ENCODE data around the gene FKBP6. TPM values are rescaled to one million over a fixed set of nuclear protein-coding genes. Genes with fewer than 3 reads are reported as not detected.
"Not testable (repeated sequence)": the region's sequence is repeated elsewhere in the genome, so short reads cannot be mapped to it uniquely, and the experiment has no call there.

Gene FKBP6
- total RNA-seq, 1 experiment from 2014 or later = not detected

DNA sequence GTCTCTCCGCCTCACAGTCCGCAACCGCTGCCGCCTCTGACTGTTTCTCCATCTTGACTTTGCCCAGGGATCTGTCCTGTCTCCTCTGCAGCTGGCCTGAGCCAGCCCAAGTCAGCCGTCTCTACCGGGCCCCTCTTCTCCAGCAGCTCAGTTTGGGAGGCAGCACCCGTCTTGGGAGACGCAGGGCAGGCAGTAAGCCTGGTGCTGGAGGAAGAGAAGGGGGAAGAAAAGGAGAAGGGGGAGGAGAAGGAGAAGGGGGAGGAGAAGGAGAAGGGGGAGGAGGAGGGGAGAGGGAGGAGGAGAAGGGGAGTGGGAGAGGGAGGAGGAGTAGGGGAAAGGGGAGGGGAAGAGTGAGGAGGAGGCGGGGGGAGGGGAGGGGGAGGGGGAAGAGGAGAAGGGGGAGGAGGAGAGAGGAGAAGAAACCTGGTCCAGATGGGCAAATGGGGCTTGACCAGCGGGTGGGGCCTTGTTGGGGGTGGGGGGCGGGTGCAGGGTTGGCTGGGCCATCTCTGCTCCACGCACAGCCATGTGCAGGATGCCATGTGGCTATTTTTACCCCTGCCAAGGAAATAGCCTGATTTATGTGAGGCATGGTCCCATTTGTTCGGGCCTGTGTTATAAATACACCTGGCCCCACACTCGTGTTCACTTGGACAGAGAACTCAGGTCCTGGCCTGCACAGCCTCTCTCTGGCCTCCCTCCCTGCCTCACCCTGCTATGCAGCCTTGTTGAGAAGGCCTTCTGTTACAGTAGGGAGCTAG is 69.7 kb downstream of the FKBP6 start:
- Histone ChIP-seq H2BK20ac (ENCODE audit: low read depth, low read length, poor library complexity, severe bottlenecking) (no peak overlapping the region), H3K79me1 (ENCODE audit: insufficient read depth, low read depth, low read length, poor library complexity, severe bottlenecking) (no peaks in the 10 kb centered on the region), H4K8ac (replicated peaks; ENCODE audit: insufficient read length, low read depth, low read length) (no peak overlapping the region), H3K23me2 (ENCODE audit: insufficient read length, low read depth, low read length, poor library complexity, severe bottlenecking) (peaks cover 5% of the 10 kb centered on the region), H3K23ac (ENCODE audit: insufficient read length, low read depth, low read length) (no peak overlapping the region), H4K91ac (ENCODE audit: insufficient read length, low read depth, low read length) (no peak overlapping the region), H3K27me3 (ENCODE audit: insufficient read depth, low read length) (no peaks in the 10 kb centered on the region), H3K14ac (ENCODE audit: insufficient read depth, low read length) (no peak overlapping the region), H3K79me2 (ENCODE audit: insufficient read depth, low read length) (no peaks in the 10 kb centered on the region), H4K20me1 (ENCODE audit: control insufficient read depth, insufficient read depth, insufficient read length) (no peaks in the 10 kb centered on the region), H3T11ph (ENCODE audit: low read length) (no peak overlapping the region), H2BK15ac (ENCODE audit: low read depth, low read length) (no peak overlapping the region), H2BK5ac (ENCODE audit: insufficient read length, low read length) (no peak overlapping the region), H3K9me3 (ENCODE audit: control insufficient read depth, low read depth, low read length) (no peaks in the 10 kb centered on the region), H3K18ac (ENCODE audit: insufficient read length, low read depth, low read length) (peak overlapping the region; percentile 50), H3K4me1 (ENCODE audit: insufficient read depth, low read length) (peaks cover 3% of the 10 kb centered on the region; the same call in 1 of the 2 replicates), H2BK120ac (ENCODE audit: low read depth, low read length, poor library complexity, severe bottlenecking) (no peak overlapping the region), H4K5ac (ENCODE audit: insufficient read length, low read depth, low read length) (no peak overlapping the region), H3K56ac (ENCODE audit: insufficient read length, low read depth, low read length) (no peak overlapping the region), H2AK5ac (ENCODE audit: insufficient read length, low read length) (no peak overlapping the region), H2AFZ (ENCODE audit: low read length) (peak overlapping the region; percentile 85), H3K9ac (ENCODE audit: extremely low read depth, insufficient read length, low read length) (peak overlapping the region; percentile 10), H3K4me2 (ENCODE audit: insufficient read depth, insufficient read length, low read length) (peak overlapping the region; percentile 72), H3K4ac (ENCODE audit: low read depth, low read length) (no peak overlapping the region), H3K27ac (ENCODE audit: insufficient read length, low read depth, low read length) (no peak overlapping the region), H2BK12ac (ENCODE audit: insufficient read length, low read depth, low read length) (no peak overlapping the region)
- no CpG with 5 or more reads among the region's 14 CpGs for WGBS (ENCODE audit: extremely low coverage, insufficient read length, low lambda C conversion rate)
- peak; percentile 74 for DNase-seq
- no peaks in the 10 kb centered on the region for H3K36me3 Mint-ChIP-seq (ENCODE audit: insufficient read depth in 1 of 3, low read depth in 3 of 3)
- peaks cover 11 to 27% of the 10 kb centered on the region in 2 experiments for H3K4me1 Mint-ChIP-seq
- H3K4me3 Mint-ChIP-seq = peak overlapping the region; percentile 69 to 81
- peaks cover 2% of the 10 kb centered on the region; the same call in 1 of the 2 replicates for H3K27me3 Mint-ChIP-seq (ENCODE audit: low read depth)
- peak overlapping the region; percentile 59 to 91 (median 81); a peak in 5 of 7 replicates for H3K27ac Mint-ChIP-seq
- H3K9me3 Mint-ChIP-seq = no peaks in the 10 kb centered on the region
- TF ChIP-seq, protein P1, sequence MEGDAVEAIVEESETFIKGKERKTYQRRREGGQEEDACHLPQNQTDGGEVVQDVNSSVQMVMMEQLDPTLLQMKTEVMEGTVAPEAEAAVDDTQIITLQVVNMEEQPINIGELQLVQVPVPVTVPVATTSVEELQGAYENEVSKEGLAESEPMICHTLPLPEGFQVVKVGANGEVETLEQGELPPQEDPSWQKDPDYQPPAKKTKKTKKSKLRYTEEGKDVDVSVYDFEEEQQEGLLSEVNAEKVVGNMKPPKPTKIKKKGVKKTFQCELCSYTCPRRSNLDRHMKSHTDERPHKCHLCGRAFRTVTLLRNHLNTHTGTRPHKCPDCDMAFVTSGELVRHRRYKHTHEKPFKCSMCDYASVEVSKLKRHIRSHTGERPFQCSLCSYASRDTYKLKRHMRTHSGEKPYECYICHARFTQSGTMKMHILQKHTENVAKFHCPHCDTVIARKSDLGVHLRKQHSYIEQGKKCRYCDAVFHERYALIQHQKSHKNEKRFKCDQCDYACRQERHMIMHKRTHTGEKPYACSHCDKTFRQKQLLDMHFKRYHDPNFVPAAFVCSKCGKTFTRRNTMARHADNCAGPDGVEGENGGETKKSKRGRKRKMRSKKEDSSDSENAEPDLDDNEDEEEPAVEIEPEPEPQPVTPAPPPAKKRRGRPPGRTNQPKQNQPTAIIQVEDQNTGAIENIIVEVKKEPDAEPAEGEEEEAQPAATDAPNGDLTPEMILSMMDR (conservative IDR thresholded peaks at IDR 0.05) = no peak

DNA sequence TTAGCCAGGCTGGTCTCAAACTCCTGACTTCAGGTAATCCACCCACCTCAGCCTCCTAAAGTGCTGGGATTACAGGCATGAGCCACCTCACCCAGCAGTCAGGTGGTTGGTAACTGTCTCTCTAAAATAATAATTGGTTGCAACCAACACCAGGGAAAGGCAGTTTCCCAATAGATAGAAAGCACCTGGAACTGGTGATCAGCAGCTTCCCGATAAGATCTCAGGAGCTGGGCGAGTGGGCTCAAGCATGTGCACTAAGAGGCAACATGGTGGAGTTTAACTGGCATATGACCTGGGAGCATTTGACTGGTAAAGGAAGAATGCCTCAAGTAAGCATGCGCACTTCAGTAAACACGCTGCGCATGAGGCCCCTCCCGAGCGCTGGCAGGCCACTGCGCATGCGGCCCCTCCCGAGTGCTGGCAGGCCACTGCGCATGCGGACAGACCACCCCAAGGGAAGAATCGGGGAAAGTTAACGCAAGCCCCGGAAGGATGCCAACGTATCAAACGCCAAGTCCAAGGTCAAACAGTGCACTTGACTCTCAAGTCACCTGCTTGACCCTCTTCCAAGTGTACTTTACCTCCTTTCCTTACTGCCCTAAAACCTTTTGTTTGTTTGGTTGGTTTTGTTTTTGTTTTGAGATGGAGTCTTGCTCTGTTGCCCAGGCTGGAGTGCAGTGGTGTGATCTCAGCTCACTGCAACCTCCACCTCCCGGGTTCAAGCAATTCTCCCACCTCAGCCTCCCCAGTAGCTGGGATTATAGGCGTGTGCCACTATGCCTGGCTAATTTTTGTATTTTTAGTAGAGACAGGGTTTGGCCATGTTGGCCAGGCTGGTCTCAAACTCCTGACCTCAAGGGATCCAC is 71.5 kb downstream of the FKBP6 start:
- not testable (repeated sequence) for H4K8ac ChIP-seq (replicated peaks; ENCODE audit: insufficient read length, low read depth, low read length); H3K36me3 Mint-ChIP-seq (ENCODE audit: insufficient read depth in 1 of 3, low read depth in 3 of 3); H2AFZ ChIP-seq (ENCODE audit: low read length); DNase-seq; H3K79me2 ChIP-seq (ENCODE audit: insufficient read depth, low read length); H3K9me3 ChIP-seq (ENCODE audit: control insufficient read depth, low read depth, low read length); H3K14ac ChIP-seq (ENCODE audit: insufficient read depth, low read length); H4K5ac ChIP-seq (ENCODE audit: insufficient read length, low read depth, low read length); H3K9ac ChIP-seq (ENCODE audit: extremely low read depth, insufficient read length, low read length); H3K23me2 ChIP-seq (ENCODE audit: insufficient read length, low read depth, low read length, poor library complexity, severe bottlenecking); H2BK20ac ChIP-seq (ENCODE audit: low read depth, low read length, poor library complexity, severe bottlenecking); H3K79me1 ChIP-seq (ENCODE audit: insufficient read depth, low read depth, low read length, poor library complexity, severe bottlenecking); H3K4me2 ChIP-seq (ENCODE audit: insufficient read depth, insufficient read length, low read length); H2BK120ac ChIP-seq (ENCODE audit: low read depth, low read length, poor library complexity, severe bottlenecking); H3K27me3 ChIP-seq (ENCODE audit: insufficient read depth, low read length); H3K18ac ChIP-seq (ENCODE audit: insufficient read length, low read depth, low read length); H3K4me1 ChIP-seq (ENCODE audit: insufficient read depth, low read length); H3K9me3 Mint-ChIP-seq; H3K27ac ChIP-seq (ENCODE audit: insufficient read length, low read depth, low read length); H3K27ac Mint-ChIP-seq; H2BK12ac ChIP-seq (ENCODE audit: insufficient read length, low read depth, low read length); H3K23ac ChIP-seq (ENCODE audit: insufficient read length, low read depth, low read length); H3T11ph ChIP-seq (ENCODE audit: low read length); H4K20me1 ChIP-seq (ENCODE audit: control insufficient read depth, insufficient read depth, insufficient read length); H3K4me3 Mint-ChIP-seq; H2BK15ac ChIP-seq (ENCODE audit: low read depth, low read length); H2BK5ac ChIP-seq (ENCODE audit: insufficient read length, low read length); H4K91ac ChIP-seq (ENCODE audit: insufficient read length, low read depth, low read length); H3K56ac ChIP-seq (ENCODE audit: insufficient read length, low read depth, low read length); H3K4ac ChIP-seq (ENCODE audit: low read depth, low read length); H3K27me3 Mint-ChIP-seq (ENCODE audit: low read depth); H2AK5ac ChIP-seq (ENCODE audit: insufficient read length, low read length)
- peaks cover 9 to 27% of the 10 kb centered on the region in 2 experiments for H3K4me1 Mint-ChIP-seq
- WGBS (ENCODE audit: extremely low coverage, insufficient read length, low lambda C conversion rate) = no CpG with 5 or more reads among the region's 19 CpGs
